Activated CD4-positive, alpha-beta T cell treated with anti-CD3 and anti-CD28 coated beads for 24 hours (primary cell): ENCODE results near the gene CEACAM16.

Source experiments
- DNase-seq, 2 donors: peaks; one replicate each; pipeline ENCODE4 v3.0.0-alpha.2; 2020; ENCODE audit warnings: low read depth in 2 of 2

CEACAM16 gene

GRCh38 chr19:44746616-44746945 lies 47.6 kb downstream of the CEACAM16 start:
- no peak for DNase-seq

GRCh38 chr19:44746946-44747738 lies 48.2 kb downstream of the CEACAM16 start:
- peak; percentile 86 to 92 for DNase-seq

GRCh38 chr19:44747739-44748425 lies 48.9 kb downstream of the CEACAM16 start:
- peak in 1 of 2 donors; percentile 15 for DNase-seq

- peak; percentile 40 to 52 for DNase-seq
Measured at GRCh38 chr19:44748426-44749254, 49.7 kb downstream of the CEACAM16 start, which contains the start of gene BCL3. BCL3 (plus strand) TSS chr19:44748708; CDS start chr19:44748791, 83 bp downstream.

- DNase-seq: no peak
Measured at GRCh38 chr19:44749292-44749691, 50.3 kb downstream of the CEACAM16 start.

- no peak for DNase-seq
Measured at GRCh38 chr19:44749994-44750393, 51.0 kb downstream of the CEACAM16 start.

GRCh38 chr19:44752123-44752815 lies 53.3 kb downstream of the CEACAM16 start:
- no peak for DNase-seq

- DNase-seq: peak; percentile 90 to 93
Measured at GRCh38 chr19:44752816-44753625, 54.1 kb downstream of the CEACAM16 start.

GRCh38 chr19:44753626-44753931 lies 54.6 kb downstream of the CEACAM16 start:
- DNase-seq: no peak

GRCh38 chr19:44753932-44754749 lies 55.2 kb downstream of the CEACAM16 start:
- peak; percentile 49 to 84 for DNase-seq

GRCh38 chr19:44754750-44755080 lies 55.8 kb downstream of the CEACAM16 start:
- no peak for DNase-seq

- DNase-seq: no peak
Measured at GRCh38 chr19:44755219-44755618, 56.3 kb downstream of the CEACAM16 start.

- no peak for DNase-seq
Measured at GRCh38 chr19:44756089-44756562, 57.2 kb downstream of the CEACAM16 start.

- DNase-seq: no peak
Measured at GRCh38 chr19:44757057-44757734, 58.2 kb downstream of the CEACAM16 start.

- no peak for DNase-seq
Measured at GRCh38 chr19:44757735-44758505, 59.0 kb downstream of the CEACAM16 start.

GRCh38 chr19:44758596-44758995 lies 59.6 kb downstream of the CEACAM16 start:
- no peak for DNase-seq

- no peak for DNase-seq
Measured at GRCh38 chr19:44759083-44759804, 60.3 kb downstream of the CEACAM16 start.
